D341Med (cell line): ENCODE measurements around the gene TDRKH.
A peak's percentile ranks its signal among the peaks of the same experiment; 100 is the strongest.
"Not testable (repeated sequence)": the region's sequence is repeated elsewhere in the genome, so short reads cannot be mapped to it uniquely, and the experiment has no call there.

Source experiments
- DNase-seq: peaks from one replicate; pipeline ENCODE4 v3.0.0; 2012; ENCODE audit warnings: low spot score

The TDRKH gene

DNA sequence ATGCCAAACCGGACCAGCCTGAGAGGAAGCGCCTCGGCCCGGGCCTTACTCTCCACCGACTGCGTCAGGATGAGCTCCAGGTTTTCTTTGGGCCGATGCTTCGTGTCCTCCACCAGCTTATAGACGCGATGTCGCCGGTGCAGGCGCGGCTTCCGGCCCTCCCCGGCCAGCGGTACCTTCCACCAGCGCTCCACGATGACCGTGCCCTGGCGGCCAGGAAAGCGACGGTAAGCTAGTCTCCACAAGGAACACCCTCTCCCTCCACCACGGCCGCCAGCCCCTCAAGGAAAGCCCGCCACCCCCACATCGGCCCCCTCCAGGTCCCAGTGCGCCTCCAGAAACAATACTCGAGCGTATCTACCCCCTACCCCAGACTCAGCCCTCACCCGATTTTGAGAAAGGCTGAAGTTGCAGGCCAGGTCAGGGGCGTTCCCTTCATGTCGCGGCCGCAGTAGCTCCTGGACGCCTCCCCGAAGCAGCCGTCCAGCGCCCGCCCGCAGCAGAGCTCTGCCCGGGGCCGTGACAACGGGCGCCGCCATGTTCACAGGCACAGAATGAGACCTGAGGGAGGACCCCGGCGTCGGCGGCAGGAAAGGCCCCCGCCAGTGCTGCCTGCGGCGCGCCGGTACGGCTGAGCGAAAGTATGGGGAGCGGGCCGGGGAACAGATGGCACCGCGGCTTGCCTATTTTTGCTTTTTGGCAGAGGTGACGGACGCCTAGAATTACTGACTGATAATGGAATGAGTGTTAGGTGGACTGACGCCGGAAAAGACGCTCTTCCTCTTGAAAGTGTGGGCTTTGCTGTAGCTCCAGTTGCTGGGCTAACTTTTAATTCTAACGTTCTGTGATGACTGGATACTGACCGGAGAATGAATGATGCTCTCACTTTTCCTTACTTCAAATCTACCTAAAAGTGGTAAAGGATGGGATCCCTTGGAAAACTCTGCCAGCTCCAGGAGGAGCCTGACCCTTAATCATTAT lies 27.1 kb downstream of the TDRKH start, which contains the start of gene MRPL9:
Gene MRPL9 (minus strand): TSS at position 556 of the 981 bp plus-strand sequence. CDS start 17 bp downstream, at position 539.
- DNase-seq, result peak; percentile 99

DNA sequence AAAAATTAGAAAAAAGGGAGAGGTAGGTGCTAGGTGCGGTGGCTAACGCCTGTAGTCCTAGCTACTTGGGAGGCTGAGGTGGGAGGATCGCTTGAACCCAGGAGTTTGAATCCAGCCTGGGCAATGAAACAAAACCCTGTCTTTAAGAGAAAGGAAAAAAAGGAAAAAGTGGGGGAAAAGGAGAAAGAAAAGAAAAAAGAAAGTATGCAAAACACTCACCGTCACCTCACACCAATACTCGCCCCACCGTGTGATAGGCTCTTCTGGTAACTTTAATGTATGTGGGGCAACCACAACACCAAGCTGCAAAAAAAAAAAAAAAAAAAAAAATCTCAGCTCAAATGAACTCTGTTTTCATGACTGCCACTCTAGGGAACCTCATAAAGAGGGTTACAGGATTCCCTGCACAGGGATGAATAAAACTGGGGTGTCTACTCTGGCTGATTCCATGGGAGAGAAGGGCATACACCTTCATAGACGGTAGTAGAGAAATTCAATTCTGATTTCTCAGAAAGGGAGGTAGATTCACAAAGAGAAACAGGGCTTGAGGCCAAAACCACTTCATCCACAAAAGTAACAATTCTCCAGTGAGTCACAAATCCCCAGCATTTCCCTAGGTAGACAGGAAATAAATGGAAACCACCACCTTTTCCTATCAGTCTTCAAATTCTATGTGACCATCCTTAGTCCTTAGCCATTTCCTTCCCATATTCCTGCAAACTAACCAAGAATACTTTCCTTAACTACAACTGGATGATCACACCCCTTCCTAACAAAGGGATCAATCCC lies 29.5 kb downstream of the TDRKH start:
- DNase-seq, result no peak

DNA sequence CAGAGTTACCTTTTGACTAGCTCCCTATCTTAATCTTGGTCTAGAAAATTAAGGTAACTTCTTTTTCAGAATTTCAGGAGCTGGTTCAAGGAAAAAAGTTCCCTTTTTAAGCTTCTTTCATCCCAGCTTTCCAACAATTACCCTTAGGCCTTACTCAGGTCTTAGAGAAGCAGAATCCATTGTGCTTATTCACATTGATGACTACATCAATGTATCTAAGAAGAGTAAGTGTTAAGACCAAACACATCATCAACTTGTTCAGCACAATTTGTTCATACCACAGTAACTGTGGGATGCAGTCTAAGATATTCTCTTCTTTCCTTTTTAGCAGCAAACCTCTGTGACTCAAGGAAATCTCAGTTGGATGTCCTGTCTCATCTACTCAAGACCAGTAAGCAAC lies 31.1 kb downstream of the TDRKH start:
- DNase-seq, result no peak

DNA sequence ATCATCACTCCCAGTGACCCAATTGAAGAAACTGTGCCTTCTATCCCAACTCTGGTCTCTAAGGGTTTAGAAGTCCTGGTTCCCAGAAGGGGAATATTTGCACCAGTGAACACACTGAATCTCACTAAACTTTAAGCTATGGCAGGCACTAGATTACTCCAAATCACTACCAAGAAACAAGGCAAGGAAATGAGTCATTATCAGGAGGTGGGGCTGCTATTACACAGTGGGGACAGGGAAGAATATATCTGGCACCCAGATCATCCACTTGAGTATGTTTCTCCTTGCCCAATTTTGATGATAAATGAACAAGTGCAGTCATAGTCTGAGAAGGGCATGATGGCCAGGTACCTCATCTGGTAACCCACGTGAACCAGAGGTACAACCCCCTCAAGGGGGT lies 34.0 kb downstream of the TDRKH start:
- no peak for DNase-seq

DNA sequence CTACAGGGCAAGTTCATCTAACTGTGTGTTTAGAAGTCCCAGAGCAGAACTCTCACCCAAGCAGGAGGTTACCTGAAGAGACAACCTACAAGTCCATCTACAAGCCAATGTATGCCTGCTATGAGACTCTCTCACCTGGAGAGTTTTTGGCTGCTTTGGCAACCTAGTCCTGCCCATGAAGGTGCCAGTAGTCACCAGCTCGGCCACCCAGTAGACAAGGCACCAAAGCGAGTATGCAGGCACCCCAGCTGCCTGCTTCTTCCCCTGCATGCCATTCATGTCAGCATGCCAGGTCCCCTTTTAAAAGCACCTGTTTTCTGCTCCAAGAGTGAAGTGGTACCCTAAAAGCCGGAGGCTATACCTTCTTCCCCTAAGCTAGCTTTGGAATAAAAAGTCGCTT lies 48.8 kb downstream of the TDRKH start:
- DNase-seq, result no peak

DNA sequence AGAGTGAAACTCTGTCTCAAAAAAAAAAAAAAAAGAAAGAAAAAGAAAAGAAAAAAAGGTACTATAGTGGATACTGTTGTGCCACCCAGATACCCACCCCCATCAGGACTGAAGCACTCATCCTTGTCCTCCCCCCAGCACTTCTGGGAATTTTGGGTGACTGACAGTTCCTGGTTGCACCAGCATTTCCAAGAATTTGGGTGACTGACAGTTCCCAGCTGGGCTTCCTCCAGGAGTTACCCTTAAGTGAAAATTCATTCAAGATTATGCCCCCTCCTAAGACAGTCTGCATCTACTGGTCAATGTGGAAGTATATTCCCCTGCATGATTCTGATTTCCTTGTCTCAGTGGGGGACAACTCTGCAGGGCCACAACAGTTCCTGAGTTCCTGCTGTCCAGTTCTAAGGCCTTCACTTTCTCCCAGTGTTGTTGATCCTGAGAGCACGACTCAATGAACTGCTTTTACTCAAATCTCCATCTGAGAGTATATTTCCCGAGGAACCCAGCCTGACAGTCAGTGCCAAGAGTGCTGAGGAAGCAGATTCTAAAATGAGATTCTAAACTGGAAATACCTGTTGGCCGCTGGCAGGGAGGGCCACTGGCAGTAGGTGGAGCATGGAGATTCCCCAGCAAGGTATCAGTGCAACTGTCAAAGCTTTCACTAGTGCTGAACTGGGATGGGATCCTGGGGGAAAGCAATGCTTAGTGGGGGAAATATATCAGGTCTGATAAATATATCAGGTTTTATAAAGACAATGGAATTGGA lies 50.5 kb downstream of the TDRKH start:
- no peak for DNase-seq

DNA sequence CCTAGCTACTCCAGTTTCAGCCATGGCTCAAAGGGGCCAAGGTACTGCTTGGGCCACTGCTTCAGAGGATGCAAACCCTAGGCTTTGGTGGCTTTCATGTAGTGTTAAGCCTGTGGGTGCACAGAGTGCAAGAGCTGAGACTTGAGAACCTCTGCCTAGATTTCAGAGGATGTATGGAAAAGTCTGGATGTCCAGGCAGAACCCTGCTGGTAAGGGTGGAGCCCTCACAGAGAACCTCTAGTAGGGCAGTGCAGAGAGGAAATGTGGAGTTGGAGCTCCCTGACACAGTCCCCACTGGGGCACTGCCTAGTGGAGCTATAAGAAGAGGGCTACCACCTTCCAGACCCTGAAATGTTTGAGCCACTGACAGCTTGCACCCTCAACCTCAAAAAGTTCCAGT lies 52.8 kb downstream of the TDRKH start:
- no peak for DNase-seq

DNA sequence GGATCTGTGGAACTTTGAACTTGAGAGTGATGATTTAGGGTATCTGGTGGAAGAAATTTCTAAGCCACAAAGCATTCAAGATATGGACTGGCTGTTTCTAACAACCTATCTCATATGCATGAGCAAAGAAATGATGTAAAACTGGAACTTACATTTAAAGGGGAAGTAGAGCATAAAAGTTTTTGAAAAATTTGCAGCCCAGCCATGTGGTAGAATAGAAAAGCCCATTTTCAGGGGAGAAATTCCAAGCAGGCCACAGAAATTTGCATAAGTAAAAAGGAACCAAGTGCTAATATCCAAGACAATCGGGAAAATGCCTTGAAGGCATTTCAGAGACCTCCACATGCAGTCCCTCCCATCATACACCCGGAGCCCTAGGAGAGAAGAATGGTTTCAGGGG lies 53.3 kb downstream of the TDRKH start:
- DNase-seq, result no peak

DNA sequence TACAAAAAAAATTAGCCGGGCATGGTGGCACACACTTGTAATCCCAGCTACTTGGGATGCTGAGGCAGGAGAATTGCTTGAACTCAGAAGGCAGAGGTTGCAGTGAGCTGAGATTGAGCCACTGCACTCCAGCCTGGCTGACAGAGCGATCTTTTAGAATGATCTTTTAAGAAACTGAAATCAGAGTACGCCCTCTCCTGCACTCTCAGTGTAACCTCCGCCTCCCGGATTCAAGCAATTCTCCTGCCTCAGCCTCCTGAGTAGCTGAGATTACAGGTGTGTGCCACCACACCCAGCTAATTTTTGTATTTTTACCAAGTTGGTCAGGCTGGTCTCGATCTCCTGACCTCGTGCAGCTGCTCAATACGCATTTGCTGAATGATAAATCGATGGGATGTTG lies 56.3 kb downstream of the TDRKH start:
- DNase-seq, result not testable (repeated sequence)

DNA sequence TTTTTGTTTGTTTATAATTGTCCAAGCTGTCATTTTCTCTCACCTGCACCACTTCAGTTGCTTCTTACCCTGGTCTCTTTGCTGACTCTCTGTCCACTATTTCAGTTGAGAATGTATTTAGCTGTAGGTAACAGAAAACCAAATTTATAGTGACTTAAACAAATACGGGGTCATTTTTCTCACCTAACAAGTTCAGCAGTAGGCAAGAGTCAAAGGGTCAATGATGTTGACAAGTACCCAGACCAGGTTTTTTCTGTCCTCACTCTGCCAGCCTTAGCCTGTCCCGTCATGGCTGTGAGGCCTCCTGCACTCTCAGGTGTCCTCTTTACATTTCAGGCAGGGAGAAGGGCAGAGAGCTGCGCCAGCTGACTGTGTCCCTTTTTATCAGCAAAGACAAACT lies 57.2 kb downstream of the TDRKH start:
- DNase-seq, result no peak

DNA sequence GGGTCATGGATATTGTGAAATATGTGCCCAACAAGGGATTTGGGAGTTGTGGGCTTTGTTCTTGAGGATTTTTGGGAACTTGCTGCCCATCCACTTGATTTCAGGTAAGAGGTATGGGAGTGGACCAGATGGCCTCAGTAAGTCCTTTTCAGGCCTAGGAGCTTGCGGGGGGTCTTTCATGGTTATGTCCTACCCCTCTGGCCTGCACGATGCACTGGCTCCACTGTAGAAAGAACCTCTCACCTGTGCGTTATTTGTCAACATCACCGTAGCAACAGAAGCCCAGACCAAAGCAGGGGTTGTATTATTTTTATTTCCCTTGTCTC lies 60.4 kb downstream of the TDRKH start:
- no peak for DNase-seq

DNA sequence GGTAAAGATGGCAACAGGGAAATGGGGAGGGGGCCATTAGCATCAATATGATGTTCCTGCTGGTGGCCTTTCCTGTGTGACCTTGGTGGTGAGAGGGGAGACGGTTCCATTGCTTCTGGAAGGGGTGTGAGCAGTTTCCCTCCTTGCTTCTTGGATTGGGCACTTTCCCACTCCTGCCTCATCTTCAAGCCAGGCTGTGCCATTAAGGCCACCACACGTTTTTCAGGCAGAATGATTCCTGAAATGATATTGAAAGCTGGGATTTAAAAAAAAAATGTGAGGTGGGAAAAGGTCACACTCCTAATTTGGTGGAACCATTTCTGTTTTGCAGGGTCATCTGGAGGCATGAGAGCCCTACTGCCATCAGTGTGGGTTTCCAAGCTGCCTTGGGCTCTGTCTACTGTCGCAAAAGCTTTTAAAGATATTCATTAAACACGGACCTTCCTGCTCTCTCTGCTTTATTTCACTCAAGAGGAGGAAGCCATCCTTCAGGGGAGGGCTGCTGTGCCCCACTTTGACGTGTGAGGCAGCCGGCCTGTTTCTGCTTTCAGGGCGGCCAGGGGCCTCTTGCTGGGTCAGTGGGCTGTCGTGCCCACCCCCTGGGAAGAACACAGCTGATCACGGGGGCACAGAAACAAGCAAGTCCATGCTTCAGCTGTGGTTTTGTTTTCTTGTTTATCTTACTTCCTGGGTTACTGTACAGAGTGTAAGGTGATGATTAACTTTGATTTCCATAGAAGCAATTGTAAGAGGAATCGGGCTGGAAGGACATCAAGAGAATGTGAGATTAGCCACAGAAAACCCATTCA lies 60.9 kb downstream of the TDRKH start:
- DNase-seq, result no peak

DNA sequence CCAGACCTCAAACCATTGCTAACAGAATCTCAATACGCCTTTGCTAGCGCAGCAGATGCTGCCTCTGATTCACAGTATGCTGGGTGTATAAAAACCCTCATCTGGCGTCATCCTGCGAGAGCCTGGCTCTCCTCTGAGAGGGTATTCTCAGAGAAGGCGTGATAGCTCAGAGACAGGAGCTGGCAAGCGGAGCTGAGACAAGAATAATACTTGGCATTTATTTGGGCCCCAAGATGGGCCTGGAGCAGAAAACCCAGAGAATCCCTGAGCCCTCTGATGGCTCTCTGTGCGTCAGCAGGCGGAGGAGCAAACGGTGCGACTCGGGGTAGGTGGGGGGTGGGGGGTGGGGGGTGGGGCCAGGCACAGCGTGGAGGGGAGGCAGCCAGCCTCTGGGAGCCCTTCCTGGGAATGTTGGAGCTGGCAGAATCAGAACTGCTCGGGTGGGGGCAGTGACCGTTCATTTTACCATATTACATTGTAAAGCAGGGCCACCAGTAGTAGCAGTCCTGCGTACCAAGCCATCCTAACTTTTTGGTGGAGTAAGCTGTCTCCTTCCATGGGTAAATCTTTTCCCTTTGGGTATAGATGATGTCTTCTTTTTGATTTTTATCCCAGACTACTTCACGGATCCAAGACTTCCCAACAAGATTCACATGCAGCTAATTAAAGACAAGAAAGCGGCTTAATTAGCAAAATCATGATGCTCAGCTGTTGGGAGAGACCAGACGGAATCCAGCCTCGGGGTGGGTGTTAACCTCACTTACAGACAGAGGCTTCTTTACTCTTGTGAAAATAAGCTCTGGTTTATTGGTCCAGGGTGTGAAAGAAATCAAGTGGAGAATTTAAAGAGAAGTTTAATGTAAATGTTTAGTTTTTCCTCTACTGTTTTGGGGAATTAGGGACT lies 61.9 kb downstream of the TDRKH start:
- no peak for DNase-seq

DNA sequence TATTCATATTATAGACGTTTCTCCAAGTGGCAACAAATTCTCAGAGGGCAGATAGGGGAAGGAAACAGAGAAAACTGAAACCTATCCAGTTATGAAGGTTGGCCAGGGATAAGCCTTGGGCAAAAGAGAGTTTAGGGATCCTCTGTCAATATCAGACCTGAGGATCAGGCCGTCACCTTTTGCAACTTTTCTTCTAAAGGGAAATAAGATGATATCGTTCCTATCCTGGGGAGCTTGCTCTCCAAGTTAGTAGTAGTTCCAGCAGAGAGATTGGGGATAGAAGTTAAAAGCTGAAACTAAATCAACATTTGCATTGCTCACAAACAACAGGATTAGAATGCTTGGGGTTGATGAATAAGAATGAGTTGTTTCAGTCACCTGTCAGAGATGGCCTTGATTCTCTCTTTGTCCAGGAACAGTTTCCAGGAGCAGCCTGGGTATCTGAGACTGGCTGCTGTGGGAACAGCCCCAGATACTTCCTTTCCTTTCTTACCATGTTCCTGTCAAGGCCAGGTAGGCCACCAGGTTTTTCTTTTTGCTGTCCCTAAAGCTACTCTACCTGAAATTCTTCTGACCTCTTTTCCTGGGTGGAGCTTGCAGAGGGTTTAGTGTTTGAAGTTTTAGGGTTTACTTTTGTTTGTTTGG lies 66.5 kb downstream of the TDRKH start:
- DNase-seq, result no peak
